ENCODE measurements around the gene GJB2.

Gene GJB2

DNA sequence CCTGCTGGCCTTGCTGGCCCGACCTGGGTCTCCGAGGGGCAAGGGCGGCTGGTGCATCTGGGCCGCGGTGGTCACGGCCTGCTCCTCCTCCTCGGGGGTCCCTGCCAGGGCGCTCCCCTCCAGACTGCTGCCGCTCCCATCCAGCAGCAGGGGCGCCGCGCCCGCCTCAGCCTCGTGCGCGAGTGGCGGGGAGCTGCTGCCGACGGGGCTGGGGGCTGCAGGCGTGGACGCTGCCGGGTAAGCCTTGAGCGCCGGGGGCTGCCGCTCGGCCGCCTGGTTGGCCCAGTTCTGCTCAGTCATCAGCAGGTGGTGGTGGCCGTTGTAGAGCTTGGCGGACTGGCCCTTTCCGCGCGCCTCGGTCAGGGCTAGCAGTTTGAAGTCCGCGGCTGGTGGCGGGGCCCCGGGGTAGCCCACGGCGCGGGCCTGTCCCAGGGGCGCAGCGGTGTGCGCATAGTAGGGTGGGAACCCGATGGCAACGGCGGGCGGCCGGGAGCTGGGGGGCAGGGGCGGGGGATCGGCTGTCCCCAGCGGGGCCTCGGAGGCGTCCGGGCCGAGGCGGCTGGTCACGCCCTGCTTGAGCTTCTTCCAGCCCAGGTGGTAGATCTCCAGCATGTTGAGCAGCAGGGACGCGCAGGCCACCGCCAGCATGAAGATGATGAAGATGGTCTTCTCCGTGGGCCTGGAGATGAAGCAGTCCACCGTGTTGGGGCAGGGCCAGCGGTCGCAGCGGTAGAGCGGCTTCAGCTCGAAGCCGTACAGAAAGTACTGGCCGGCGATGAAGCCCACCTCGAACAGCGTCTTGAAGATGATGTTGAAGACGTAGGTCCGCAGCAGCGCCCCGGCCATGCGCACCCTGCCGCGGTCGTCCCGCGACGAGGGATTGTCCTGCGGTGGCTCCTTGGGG is 50.5 kb downstream of the GJB2 start:
- Histone ChIP-seq H4K20me1 (ENCODE audit: insufficient read depth, low read length, poor library complexity, severe bottlenecking) (no peaks in the 10 kb centered on the region), H3K4me1 (ENCODE audit: insufficient read depth, low read length, poor library complexity, severe bottlenecking) (no peaks in the 10 kb centered on the region), H3K79me2 (ENCODE audit: insufficient read depth, low read length) (no peaks in the 10 kb centered on the region), H3F3A (ENCODE audit: low read depth) (no peaks in the 10 kb centered on the region), H2AFZ (ENCODE audit: low read length) (no peak overlapping the region), H3K9me2 (replicated peaks; ENCODE audit: low read depth, low read length) (no peaks in the 10 kb centered on the region), H3K27me3 (ENCODE audit: insufficient read depth, low read length, poor library complexity, severe bottlenecking) (no peaks in the 10 kb centered on the region), H3K9ac (ENCODE audit: low read depth, low read length, poor library complexity, severe bottlenecking) (no peak overlapping the region), H3K9me3 (ENCODE audit: insufficient read depth, low read depth, low read length) (no peaks in the 10 kb centered on the region), H3K4me2 (ENCODE audit: low read depth, low read length, poor library complexity, severe bottlenecking) (no peak overlapping the region), H3K36me3 (ENCODE audit: insufficient read depth, low read length) (no peaks in the 10 kb centered on the region), H3K4me3 (ENCODE audit: low read length, poor library complexity, severe bottlenecking) (no peak overlapping the region)
- TF ChIP-seq EZH2phosphoT487 (IDR thresholded peaks at IDR 0.05; ENCODE audit: borderline replicate concordance) (no peak), CTCF (conservative IDR thresholded peaks at IDR 0.05; ENCODE audit: low read length) (no peak)

GRCh38 chr13:20141238-20142022 is 51.3 kb downstream of the GJB2 start:
- Histone ChIP-seq H2AFZ (ENCODE audit: low read length) (no peak overlapping the region), H3K36me3 (ENCODE audit: insufficient read depth, low read length) (no peaks in the 10 kb centered on the region), H4K20me1 (ENCODE audit: insufficient read depth, low read length, poor library complexity, severe bottlenecking) (no peaks in the 10 kb centered on the region), H3K9me2 (replicated peaks; ENCODE audit: low read depth, low read length) (no peaks in the 10 kb centered on the region), H3F3A (ENCODE audit: low read depth) (no peaks in the 10 kb centered on the region), H3K4me2 (ENCODE audit: low read depth, low read length, poor library complexity, severe bottlenecking) (no peak overlapping the region), H3K4me1 (ENCODE audit: insufficient read depth, low read length, poor library complexity, severe bottlenecking) (no peaks in the 10 kb centered on the region), H3K27me3 (ENCODE audit: insufficient read depth, low read length, poor library complexity, severe bottlenecking) (no peaks in the 10 kb centered on the region), H3K79me2 (ENCODE audit: insufficient read depth, low read length) (no peaks in the 10 kb centered on the region), H3K9ac (ENCODE audit: low read depth, low read length, poor library complexity, severe bottlenecking) (no peak overlapping the region), H3K9me3 (ENCODE audit: insufficient read depth, low read depth, low read length) (no peaks in the 10 kb centered on the region), H3K4me3 (ENCODE audit: low read length, poor library complexity, severe bottlenecking) (no peak overlapping the region)
- no peak for TF ChIP-seq EZH2phosphoT487 (IDR thresholded peaks at IDR 0.05; ENCODE audit: borderline replicate concordance)
- TF ChIP-seq CTCF (conservative IDR thresholded peaks at IDR 0.05; ENCODE audit: low read length) = no peak

- Histone ChIP-seq H3K79me2 (ENCODE audit: insufficient read depth, low read length) (no peaks in the 10 kb centered on the region), H3K27me3 (ENCODE audit: insufficient read depth, low read length, poor library complexity, severe bottlenecking) (no peaks in the 10 kb centered on the region), H3F3A (ENCODE audit: low read depth) (no peaks in the 10 kb centered on the region), H4K20me1 (ENCODE audit: insufficient read depth, low read length, poor library complexity, severe bottlenecking) (no peaks in the 10 kb centered on the region), H3K9ac (ENCODE audit: low read depth, low read length, poor library complexity, severe bottlenecking) (no peak overlapping the region), H3K4me1 (ENCODE audit: insufficient read depth, low read length, poor library complexity, severe bottlenecking) (no peaks in the 10 kb centered on the region), H3K9me3 (ENCODE audit: insufficient read depth, low read depth, low read length) (no peaks in the 10 kb centered on the region), H2AFZ (ENCODE audit: low read length) (no peak overlapping the region), H3K4me2 (ENCODE audit: low read depth, low read length, poor library complexity, severe bottlenecking) (no peak overlapping the region), H3K4me3 (ENCODE audit: low read length, poor library complexity, severe bottlenecking) (no peak overlapping the region), H3K9me2 (replicated peaks; ENCODE audit: low read depth, low read length) (no peaks in the 10 kb centered on the region), H3K36me3 (ENCODE audit: insufficient read depth, low read length) (no peaks in the 10 kb centered on the region)
- no peak for TF ChIP-seq CTCF (conservative IDR thresholded peaks at IDR 0.05; ENCODE audit: low read length)
- no peak for TF ChIP-seq EZH2phosphoT487 (IDR thresholded peaks at IDR 0.05; ENCODE audit: borderline replicate concordance)
Observed at GRCh38 chr13:20140487-20140886, 52.3 kb downstream of the GJB2 start.

Data from Loucy (cell line).